GM21786 (cell line): ENCODE measurements around the gene PLEKHM2.

Experiments
- ATAC-seq: cut with Tn5 transposase; IDR thresholded peaks from one replicate; pipeline ENCODE4 v1.9.1; 2021; ENCODE audit not compliant: unreplicated experiment

Gene PLEKHM2

DNA sequence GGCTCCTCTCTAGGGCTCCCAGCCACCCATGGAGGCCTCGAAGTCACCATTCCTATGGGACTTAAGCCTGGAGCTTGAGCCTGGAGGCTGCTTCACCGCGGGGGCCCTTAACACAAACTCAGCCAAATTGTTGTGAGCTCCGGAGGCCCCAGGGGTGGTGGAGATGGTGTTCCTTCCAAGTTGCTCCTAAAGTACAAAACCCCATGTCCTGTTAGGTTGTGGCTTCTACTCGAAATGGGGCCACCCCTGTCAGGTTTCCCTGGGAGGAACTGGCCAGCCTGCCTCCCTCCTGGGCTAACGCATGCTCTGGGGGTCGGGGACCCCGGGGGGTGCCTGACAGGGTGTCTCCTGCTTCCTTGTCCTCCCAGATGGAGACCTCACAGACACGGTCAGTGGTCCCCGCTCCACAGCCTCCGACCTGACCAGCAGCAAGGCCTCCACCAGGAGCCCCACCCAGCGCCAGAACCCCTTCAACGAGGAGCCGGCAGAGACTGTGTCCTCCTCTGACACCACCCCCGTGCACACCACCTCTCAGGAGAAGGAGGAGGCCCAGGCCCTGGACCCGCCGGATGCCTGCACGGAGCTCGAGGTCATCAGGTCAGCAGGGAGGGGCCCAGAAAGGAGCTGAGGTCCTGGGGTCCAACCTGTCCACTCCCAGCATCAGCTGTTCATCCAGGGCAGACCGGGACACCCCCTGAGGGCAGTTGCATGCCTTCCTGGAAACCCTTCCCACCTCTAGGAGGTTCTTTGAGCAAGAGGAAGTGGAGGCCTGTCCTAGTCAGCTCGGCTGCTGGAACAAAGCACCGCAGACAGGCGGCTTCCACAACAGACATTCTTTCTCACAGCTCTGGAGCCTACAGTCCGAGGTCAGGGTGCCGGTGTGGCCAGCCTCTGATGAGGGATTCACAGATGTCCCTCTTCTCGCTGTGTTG is 41.1 kb downstream of the PLEKHM2 start:
- ATAC-seq = no peak

DNA sequence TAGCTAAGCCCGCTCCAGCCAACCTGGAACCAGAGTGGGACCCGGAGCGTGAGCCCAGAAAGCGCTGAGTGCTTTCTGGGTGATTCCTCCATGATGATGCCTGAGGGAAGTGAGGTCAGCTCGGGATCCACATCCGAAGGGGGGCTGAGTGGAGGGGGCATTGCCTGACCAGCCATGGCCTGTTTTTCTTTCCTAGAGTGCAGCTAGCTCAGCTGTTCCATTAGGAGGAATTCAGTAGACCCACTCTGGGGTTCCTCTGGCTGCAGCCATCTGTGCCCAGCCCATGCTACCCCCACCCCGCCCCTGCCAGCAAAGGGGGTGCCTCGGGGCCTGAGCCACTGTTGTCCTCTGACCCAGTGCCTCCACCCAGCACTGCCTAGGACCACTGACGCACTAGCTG is 42.4 kb downstream of the PLEKHM2 start:
- no peak for ATAC-seq

DNA sequence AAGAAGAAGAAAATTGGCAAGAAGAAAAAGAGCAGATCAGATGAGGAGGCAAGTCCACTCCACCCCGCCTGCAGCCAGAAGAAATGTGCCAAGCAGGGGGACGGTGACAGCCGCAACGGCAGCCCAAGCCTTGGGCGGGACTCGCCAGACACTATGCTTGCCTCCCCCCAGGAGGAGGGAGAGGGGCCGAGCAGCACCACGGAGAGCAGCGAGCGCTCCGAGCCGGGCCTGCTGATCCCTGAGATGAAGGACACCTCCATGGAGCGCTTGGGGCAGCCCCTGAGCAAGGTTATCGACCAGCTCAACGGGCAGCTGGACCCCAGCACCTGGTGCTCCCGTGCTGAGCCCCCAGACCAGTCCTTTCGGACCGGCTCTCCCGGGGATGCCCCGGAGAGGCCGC is 42.9 kb downstream of the PLEKHM2 start:
- no peak for ATAC-seq

DNA sequence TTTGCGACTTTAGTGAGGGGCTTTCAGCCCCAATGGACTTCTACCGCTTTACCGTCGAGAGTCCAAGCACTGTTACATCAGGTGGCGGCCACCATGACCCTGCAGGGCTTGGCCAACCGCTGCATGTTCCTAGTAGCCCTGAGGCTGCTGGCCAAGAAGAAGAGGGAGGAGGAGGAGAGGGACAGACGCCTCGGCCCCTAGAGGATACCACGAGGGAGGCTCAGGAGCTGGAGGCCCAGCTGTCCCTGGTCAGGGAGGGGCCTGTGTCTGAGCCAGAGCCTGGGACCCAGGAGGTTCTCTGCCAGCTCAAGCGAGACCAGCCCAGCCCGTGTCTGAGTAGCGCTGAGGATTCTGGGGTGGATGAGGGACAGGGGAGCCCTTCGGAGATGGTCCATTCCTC is 43.3 kb downstream of the PLEKHM2 start:
- no peak for ATAC-seq

DNA sequence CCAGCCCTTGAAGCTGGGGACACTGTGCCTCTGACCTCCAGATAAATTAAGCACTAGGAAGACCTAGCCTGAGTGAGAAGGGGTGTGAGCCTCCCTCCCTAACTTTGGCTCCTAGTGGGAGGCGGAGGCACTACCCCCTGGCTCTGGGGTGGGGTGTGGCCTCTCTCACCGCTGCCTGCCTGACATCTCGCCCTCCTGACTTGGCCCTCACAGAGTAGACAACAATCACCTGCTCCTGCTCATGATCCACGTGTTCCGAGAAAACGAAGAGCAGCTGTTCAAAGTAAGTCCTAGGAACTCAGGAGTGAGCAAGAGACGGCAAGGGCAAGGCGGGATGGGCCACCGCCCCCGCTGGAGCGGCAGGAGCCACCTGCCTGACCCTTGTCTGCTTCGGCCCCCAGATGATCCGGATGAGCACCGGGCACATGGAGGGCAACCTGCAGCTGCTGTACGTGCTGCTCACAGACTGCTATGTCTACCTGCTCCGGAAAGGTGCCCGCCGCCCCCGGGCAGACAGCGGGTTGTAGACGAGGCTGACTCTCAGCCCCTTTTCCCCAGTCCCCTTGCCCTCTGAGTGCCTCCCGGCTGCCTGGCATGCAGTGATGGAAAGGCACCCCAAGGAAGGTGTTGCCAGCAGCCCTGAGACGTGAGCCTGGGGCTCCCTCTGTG is 43.9 kb downstream of the PLEKHM2 start:
- no peak for ATAC-seq

DNA sequence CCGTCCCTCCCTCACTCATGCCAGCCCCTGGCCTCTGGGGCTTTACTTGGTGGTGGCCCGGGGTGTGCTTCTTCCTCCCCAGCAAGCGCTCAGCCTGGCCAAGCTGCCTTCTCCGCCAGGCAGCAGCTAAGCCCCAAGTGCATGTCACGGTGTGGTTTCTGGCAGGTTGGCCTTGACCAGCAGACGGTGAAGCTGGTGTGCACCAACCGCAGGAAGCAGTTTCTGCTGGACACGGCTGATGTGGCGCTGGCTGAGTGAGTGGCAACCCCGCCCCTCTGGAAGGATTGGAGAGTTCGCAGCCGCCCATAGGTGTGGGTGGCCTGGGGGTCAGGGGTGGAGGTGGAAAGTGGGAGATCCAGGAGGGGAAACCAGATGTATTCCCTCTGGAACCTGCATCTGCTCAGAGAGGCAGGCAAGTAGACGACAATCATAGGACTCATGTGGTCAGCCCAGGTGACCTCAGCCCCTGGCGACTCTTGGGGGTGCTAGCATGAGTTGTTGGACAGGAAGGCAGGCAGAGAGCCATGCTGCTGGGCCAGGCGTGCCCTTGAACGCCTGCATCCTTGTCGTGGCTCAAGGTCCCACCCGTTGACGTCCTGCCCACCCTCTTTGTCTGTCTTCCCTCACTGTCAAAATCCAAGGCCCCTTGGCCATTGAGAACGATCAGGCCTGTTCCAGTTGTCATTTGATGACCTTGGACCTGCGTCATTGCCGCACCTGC is 45.0 kb downstream of the PLEKHM2 start:
- no peak for ATAC-seq

DNA sequence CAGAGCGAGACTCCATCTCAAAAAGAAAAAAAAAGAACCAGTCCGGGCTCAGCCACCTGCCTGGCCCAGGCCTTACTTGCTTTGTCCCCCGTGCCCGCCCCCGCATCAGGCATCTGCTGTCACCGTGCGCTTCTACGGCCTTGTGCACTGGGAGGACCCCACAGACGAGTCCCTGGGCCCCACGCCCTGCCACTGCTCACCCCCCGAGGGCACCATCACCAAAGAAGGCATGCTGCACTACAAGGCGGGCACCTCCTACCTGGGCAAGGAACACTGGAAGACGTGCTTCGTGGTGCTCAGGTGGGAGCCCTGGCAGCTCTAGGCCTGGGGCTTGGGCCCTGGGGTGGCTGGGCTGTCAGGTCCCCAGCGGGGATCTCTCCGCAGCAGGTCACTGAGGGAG is 46.3 kb downstream of the PLEKHM2 start:
- no peak for ATAC-seq

DNA sequence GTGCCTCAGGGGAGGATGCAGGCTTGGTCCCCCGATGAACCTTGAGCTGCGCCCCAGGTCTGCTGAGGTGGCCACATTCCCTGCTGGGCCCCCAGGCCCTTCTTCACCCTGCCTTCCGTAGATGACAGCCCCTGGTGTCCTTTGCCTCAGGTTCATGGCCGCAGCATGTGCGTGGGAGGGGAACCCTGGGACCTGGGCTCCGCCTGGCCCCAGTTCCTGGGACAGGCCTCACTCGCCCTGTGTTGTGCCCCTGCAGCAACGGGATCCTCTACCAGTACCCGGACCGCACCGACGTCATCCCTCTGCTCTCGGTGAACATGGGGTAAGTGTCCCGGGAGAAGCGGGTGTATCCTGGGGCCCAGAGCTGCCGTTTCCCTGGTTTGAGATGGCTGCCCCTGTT is 46.8 kb downstream of the PLEKHM2 start:
- no peak for ATAC-seq

DNA sequence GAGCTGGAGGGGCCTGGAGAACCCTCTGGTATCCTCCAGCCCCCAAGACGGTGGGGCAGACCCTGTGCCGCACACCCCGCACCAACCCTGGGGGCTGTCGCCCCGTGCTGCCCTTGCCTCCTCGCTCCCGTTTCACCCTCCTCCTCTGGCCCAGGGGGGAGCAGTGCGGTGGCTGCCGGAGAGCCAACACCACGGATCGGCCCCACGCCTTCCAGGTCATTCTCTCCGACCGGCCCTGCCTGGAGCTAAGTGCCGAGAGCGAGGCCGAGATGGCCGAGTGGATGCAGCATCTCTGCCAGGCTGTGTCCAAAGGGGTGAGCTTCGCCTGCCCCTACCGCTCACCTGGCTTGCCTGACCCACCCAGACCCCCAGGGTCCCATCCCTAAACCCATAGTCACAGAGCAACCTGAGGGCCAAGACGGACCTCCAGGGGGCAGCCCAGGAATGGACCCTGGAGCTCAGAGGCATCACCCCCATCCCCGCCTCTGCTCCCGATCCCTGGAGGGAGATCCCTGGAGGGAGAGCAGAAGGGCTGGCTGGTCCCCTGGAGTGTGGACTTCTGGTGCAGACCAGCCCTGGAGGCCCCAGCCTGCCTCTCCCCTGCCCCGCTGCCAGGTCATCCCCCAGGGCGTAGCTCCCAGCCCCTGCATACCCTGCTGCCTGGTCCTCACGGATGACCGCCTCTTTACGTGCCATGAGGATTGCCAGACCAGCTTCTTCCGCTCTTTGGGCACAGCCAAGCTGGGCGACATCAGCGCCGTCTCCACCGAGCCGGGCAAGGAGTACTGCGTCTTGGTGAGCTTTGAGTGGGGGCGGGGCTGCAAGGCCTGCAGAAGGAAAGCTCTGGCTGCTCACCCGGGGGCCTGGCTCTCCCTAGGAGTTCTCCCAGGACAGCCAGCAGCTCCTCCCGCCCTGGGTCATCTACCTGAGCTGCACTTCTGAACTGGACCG is 47.9 kb downstream of the PLEKHM2 start:
- ATAC-seq = no peak

DNA sequence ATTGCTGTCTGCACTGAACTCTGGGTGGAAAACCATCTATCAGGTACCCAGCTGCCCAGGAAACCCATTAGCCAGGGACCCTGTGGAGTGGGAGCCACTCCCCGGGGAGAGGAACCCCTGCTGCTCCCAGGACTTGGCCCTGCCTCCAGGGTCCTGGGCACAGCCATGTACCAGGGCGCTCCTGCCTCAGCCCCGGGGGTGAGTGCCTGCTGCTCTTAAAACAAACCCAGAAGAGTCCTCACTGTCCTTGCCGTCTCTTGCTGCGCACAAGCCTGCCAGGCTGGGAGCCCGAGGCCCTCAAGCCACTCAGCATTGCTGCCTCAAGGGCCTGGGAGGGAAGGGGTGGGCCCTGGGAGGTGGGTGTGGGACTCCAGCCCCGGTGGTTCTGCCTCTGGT is 48.6 kb downstream of the PLEKHM2 start:
- ATAC-seq = no peak

DNA sequence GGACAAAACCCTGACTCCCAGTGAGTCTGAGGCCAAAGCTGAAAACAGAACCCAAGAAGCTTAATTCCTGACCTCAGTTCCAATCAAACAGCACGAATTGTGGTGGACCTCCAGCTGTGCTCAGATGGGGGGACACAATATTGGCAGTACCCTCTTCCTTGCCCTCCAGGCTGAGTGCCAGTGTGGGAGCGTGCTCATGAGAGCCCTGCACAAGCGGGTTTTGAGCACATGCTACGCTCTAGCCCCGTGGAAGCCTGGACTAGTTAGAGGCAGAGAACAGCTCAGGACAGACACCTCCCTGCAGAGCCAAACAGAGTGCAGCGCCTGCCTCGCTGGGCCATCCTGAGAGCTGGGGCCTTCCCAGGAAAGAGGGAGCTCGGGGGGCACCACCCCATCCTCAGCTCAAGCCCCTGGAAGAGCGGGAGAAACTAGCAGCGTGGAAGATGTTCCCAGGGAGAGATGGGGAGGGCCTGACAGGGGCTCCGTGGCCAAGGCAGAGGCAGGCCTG is 49.2 kb downstream of the PLEKHM2 start:
- no peak for ATAC-seq

DNA sequence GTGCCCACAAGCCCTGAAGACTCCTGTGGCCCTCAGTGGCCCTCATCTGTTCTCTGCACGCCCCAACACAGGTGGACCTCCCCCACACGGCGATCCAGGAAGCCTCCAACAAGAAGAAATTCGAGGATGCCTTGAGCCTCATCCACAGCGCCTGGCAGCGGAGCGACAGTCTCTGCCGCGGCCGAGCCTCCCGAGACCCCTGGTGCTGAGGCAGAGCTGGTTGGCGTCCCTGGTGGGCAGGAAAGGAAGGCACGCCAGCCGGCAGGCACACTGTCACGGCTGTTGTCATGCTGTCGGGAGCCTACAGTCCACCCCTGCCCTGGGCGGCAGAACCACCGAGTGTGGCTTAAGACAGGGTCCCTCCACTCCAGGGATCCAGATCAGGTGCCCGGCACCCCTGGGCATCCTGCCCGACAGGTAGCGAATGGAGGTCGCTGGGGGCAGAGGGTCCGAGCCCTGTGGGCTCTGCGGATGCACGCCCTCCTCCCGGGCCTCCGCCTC is 49.7 kb downstream of the PLEKHM2 start:
- no peak for ATAC-seq

DNA sequence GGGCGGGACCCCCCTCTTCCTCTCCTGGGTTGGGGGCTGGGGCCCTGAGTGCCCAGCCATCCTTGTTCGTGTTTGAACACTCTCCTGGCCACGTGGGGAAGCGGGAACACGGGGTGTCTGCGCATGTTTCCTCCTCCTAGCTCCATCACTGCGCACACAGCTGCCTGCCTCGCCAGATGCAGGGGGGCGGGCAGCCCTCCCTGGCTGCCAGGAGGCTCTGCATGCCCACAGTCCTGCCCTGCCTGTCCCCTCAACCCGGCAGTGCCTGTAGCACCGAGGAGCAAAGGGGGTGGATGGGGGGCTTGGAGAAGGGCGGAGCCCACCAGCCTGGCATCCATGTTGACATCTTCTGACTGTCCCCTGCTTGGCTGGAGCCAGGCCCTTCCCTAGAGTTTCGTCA is 50.2 kb downstream of the PLEKHM2 start:
- no peak for ATAC-seq

DNA sequence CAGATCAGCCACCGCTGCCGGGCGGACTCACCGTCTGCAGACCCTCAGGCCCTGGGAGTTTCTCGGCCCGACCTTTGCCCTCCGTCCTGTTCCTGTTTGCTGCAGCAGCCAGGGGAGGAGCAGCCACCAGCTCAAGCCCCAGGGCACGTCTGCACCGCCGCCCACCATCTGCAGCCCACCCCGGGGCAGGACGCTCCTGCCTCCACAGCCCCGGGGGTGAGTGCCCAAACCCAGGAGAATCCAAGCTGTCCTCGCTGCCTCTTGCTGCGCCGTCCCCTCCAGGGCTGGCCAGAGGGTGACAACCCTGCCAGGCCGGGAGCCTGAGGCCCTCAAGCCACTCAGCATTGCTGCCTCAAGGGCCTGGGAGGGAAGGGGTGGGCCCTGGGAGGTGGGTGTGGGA is 50.8 kb downstream of the PLEKHM2 start:
- no peak for ATAC-seq

DNA sequence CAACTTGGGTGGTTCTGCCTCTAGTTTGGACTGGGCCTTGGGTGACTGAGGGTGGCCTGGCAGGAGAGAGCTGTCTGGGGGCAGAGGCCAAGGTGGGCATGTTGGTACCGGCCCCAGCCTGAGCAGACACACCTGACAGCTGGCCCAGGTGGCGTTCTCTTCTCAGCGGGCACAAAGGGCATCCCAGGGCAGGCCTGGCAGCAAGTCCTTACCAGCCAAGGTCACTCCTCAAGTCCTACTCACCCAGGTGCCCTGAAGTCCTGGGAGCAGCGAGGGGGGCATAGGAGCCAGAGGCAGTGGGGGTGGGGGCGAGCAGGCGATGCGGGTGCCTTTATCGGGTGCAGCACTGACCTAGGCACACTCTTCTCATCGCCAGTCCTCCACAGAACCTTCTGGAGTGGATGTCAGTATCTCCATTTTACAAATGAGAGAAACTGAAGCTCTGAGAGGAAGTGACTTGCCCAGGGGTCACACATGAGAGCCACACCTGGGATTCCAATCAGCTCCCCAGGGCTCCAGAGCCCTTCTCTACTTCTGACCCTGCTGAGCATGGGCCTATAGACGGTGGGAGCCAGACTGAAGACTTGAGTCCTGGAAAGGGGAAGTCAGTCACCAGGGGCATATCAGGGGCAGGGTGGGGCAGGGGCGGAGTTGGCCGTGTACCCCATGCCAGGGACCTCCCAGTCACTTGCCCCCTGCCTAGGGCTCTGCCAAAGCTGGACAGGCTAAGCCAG is 51.4 kb downstream of the PLEKHM2 start:
- no peak for ATAC-seq

DNA sequence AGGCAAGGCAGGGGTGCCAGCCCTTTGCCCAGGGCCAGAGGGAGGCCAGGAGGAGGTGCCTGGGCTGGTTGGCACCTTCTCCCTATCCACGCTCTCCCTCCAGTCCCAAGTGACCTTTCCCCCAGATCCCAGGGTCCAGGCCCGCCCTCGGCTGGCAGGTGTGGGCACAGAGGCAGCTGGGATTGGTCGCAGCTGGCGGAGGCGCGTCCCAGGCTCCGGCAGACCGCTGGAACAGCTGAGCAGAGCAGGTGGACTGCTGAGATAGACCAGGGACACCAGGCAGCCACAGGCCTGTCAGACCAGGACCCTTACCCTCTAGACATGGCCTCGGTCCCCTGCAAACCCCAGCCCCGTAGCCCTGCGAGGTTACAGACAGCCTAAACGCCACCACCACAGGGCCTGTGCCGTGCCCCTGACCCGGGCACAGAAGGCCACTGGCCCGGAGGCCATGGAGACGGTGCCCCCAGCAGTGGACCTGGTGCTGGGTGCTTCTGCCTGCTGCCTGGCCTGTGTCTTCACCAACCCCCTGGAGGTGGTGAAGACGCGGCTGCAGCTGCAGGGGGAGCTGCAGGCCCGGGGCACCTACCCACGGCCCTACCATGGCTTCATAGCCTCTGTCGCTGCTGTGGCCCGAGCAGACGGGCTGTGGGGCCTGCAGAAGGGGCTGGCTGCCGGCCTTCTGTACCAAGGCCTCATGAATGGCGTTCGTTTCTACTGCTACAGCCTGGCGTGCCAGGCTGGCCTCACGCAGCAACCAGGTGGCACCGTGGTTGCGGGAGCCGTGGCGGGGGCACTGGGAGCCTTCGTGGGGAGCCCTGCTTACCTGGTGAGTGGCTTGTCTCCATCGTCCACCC is 52.1 kb downstream of the PLEKHM2 start, which contains the start of gene SLC25A34:
Gene SLC25A34 (plus strand): TSS at position 221 of the 854 bp plus-strand sequence. CDS start 228 bp downstream, at position 449.
- no peak for ATAC-seq

DNA sequence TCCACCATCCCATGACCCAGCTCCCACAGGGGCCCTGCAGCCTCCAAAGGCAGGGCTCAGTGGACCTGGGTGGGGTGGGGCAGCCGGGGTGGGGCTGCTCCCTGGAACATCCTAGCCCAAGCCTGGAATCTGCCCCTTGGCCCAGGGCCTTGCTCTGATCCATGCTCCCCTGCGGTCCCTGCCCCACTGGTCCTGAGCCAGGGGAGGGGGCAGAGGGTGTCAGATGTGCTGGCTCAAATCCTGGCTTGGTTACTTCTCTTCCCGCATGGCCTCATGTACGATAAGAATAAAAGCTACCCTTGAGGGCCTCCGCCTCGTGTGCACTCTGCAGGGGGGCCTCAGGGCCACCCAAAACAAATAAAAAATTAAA is 52.8 kb downstream of the PLEKHM2 start:
- no peak for ATAC-seq
